NCI-H526 treated with DMSO at 0.1 percent for 48 hours (cell line): ENCODE measurements around the gene SNF8.

Experiments used
- DNase-seq: peaks from one replicate; lab custom pipeline; 2025; lab: John Stamatoyannopoulos, UW

SNF8 gene

GRCh38 chr17:48883171-48883570 lies 61.5 kb downstream of the SNF8 start:
- no peak for DNase-seq

- no peak for DNase-seq
Observed at GRCh38 chr17:48882272-48882671, 62.4 kb downstream of the SNF8 start.
